NCI-H82 (cell line): ENCODE results near the gene MACROH2A1.

Experiments
- DNase-seq: peaks from one replicate; lab custom pipeline; 2025; lab: John Stamatoyannopoulos, UW

Gene MACROH2A1

DNA sequence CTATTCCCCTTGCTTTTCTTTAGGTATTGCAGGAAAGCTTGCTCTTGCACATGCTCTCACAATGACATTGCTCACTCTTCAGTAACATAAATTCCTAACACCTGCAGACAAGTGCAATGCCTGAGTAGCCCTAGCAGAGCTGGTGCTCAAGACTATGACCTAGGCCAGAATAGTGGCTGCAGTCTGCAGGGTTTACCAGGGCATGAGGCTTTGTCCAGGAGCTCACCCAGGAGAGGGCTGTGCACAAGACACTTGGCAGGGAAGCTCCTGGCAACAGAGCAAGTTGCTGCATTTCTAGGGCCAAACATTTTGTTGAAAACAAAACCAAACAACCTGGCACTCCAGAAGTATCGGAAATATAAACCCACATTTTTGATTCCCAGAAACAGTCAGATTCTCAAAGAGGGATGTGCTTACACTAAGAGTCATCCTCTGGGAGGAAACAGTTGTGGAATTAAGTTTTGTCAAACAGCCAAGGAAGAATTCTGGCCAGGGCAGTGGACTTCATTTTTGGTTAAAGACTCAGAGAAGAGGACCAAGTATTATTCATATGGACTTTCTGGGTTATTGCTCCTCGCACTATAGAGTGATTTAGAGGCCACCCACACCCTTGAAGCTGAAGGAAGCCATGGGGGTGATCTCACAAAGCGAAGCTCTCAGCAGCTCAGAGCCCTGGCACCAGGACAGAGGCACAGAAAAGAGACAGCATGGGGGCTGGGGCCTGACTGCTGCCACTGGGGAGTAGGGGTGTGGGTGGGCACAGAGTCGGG is 44.9 kb downstream of the MACROH2A1 start:
- no peak for DNase-seq

GRCh38 chr5:135350536-135350935 is 48.5 kb downstream of the MACROH2A1 start:
- no peak for DNase-seq

DNA sequence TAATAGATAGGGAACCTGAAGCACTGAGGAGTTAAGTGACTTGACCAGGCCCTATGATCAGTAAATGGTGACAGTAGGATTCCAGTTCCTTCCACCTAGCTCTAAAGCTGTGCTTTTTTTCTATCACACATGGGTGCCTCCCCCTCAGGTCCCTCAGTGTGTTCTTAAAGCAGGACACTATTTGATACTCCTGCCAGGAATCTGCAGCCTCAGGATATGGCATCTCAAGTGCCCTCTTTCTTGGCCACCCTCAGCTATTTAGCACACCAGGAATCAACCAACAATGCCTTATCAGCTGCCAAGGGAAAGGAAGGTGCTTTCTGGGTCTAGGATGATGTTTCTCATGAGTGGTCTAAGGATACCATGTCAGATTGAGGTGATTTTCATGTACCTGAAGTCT is 49.1 kb downstream of the MACROH2A1 start:
- no peak for DNase-seq

- DNase-seq: no peak
Measured at GRCh38 chr5:135349451-135349850, 49.6 kb downstream of the MACROH2A1 start.

GRCh38 chr5:135348918-135349317 is 50.1 kb downstream of the MACROH2A1 start:
- DNase-seq: no peak

- DNase-seq: no peak
Measured at GRCh38 chr5:135347392-135347791, 51.6 kb downstream of the MACROH2A1 start.

DNA sequence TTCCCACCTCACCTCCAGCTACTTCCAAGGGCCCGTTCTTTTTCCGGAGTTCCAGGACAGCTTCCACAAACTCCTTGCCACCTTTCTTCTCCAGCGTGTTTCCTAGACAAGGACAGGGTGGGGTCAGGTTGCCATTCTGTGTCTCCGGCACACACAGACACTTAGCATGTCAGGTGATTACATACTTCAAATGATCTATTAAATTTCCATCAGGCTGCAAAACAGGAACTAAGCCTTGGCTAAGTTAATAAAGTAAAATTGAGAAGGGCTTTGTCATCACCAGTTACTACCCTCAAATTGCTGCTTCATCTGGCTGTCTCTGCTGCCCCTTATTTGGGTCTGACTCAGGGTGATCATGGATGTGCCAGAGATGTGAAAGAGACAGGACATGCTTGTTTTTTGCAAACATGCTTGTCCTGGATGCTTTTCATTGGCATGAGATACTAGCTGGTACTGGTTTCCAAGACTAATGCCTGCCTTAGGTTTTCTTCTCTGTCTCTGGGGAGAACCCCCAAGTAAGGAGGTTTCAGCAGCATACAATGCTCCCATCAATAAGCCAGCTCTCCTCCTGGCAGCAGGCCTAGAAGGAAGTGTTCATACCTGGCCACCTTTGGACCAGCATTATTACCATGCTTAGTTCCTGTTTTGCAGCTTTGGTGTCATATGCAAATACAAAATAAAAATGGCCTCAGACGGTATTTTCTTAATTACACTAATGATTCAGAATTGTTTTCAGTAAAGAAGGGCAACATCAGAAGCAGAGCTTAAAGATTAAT is 52.9 kb downstream of the MACROH2A1 start:
- DNase-seq: no peak

DNA sequence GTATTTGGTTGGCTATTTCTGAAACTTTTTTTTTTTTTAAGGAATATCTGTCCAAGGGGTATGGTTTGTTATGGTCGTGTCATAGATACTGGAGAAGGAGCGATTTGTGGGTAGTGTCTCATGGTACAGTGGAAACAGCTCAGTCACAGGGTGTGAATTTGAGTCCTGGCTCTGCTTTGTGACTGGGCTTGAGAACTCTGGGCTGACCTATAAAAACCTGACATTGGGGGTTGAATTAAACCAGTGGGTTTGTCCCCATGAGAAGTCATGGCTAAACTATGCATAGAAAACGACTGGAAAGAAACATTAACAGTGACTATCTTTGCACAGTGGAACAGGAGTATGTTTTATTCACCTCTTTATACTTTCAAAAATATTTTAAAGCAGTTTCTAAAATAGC is 54.7 kb downstream of the MACROH2A1 start:
- DNase-seq: no peak

DNA sequence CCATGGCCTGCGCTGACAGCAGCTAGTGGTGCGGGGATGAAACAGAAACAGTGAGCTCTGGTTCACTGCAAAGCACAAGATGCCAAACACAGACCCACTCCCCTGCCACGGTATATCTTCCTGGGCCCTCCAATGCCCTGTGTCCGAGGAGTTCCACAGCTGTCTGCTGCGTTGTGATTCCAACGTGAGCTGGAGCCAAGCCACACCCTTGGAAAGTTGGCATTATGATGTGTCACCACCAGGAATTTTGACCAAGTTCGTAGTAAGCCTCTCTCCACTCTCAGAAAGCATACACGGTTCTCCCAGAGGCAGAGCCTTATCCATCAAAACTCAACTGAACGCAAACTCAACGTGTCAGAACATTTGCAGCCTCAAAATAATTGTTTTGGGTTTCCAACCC is 55.6 kb downstream of the MACROH2A1 start:
- no peak for DNase-seq

DNA sequence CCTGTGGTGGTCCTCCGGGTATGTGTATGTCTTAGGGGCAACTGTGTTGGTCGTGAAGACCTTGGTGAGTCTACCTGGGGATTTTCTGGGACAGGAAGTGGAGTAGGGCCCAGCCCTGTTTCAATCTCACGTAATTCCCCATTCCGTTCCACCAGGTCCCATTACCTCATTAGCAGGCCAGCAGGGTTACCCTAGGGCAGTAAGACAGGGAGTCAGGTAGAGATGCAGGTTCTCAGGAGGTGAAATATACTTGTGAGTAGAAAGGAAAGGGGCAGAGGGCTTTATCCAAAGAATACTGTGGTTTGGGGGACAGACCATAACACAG is 56.5 kb downstream of the MACROH2A1 start:
- no peak for DNase-seq

- no peak for DNase-seq
Measured at GRCh38 chr5:135341696-135342550, 57.1 kb downstream of the MACROH2A1 start.

DNA sequence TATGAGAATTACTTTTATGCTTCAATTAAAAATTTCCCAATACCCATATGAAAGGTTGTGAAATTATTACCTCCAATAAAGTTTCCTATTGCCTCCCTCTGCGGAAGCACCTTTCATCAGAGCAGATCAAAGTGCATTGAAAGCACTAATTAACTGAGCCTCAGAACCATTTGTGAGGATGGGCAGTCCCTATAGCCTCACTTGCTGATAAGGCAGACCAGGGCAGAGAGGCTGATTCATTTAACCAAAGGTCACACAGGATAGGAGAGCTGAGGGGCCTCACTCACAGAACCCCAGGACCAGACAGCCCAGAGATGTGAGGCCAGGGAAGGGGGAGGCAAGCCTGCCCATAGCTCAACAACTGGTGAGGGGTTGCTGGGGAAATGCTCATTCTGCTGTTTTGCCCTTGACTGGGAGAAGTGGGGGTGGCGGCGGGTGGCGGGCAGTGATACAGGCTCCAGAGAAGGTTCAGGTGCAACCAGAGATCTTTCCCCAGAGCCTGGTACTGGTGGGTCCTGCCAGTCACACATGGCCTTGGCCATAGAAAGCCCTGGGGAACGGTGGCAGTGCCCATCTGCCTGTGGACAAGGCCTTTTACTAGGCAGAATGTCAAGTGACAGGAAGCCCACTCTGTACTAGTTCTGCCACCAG is 57.9 kb downstream of the MACROH2A1 start:
- no peak for DNase-seq

GRCh38 chr5:135340568-135340967 is 58.5 kb downstream of the MACROH2A1 start:
- DNase-seq: peak; percentile 60

DNA sequence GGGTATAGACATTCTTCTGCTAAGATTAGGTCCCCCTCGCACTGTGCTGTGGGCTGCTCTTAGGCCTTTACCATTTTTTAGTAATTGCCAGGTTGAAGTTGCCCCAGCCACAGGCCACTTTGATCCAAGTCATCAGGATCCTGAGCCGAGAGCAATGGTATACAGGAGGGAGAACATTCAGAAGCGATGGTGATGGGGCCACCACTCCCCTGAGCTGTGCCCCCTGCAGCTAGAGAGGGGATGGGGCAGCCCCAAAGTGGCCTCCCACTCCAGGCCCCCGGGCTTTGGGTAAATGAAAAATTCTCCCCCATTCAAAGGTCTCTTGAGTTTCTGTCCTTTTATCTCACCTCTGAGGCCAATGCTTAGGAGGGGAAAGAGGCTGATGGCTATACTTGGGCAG is 59.4 kb downstream of the MACROH2A1 start:
- DNase-seq: no peak

DNA sequence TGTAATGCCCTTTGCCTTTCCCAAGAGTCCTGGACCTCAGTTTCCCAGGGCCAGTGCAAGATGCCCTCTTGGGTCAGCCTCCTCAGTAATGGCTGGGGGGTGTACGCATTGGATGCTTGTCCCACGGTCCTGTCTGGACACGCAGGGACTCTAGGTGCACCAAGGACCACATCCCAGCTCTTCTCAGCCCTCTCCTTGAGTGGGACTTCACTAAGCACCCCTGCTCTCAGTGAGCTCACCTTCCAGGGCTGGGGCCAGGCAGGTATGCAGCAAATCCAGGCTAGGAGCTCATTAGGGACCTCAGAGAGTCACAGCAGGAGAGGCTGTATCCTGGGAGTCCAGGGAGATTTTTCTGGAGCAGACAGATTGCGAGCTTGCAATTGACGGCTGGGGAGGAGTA is 59.8 kb downstream of the MACROH2A1 start:
- DNase-seq: no peak

DNA sequence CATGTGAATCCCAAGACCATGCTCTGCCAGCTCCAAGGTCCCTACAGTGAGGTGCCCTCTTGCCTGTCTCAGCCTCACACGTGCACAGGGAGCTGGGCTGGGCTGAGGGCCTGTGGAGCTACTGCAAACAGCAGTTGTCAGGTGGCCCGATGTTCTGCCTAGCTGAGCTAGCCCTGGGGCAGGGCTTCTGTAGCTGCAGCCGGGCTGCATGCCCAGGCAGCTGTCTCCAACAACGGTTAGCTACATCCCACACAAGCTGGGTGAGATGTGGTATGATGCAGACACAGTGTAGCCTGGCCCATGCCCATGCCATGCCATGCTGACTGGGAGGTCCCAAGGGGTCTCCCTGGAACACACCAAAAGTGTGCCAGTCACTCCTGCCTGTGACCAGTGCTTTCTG is 62.0 kb downstream of the MACROH2A1 start:
- no peak for DNase-seq

GRCh38 chr5:135335031-135335828 is 63.8 kb downstream of the MACROH2A1 start:
- no peak for DNase-seq

DNA sequence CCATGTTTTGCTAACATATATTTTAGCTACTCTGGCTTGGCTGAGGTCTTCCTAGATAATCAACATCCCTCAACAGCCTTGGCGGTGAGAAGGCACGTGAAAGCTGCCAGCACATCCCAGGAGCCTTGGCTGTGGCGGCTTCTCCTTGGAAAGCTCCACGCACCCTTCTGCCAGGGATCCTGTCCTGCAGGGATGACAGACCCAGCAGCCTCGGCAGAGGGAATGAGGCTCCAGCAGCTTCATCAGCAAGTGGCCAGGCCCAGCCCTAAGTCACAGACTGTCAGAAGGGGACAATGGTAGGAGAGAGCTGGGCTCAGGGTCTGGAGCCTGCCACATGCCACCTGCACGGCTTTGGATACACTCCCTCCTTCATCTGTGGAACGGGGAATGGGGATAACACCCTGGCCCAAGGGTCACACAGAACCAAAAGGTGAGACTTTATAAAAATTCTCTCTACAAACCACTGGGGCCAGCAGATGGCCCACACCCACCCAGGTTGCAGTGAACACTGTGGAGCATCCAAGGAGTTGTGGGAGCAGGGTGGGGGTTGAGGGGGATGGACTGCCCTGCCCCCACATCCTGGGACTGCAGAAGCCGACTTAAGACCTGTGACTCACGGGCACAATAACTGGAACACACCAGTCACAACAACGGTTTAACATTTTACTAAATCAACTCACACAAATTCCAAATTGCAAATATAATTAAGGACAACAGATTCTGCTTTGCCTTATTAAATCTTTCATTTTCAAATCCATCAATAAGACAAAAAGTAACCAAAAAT is 65.1 kb downstream of the MACROH2A1 start:
- peak; percentile 23 for DNase-seq

GRCh38 chr5:135332519-135333150 is 66.4 kb downstream of the MACROH2A1 start:
- DNase-seq: peak; percentile 89

DNA sequence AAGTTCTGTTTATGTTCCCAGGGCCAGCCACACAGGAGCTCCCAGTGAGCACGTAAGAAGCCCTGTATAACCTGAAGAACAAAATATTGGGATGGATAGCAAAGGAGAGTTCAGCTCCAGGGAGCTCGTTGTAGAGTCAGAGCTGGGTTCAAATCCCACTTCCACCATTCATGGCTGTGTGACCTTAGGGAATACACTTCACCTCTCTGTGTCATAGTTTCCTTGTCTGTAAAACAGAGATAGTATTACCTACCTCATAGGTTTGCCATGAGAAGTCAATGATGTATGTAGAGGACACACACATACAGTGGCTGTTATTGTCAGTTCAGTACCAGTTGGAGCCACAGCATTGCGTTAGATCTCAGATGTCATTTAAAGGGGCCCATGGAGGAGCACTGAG is 67.4 kb downstream of the MACROH2A1 start:
- no peak for DNase-seq
